CD4-positive, alpha-beta T cell (primary cell): ENCODE measurements around the gene TSKU. TPM values are rescaled to one million over a fixed set of nuclear protein-coding genes. Genes with fewer than 3 reads are reported as not detected.

Experiments
- ATAC-seq: fragments of 200-7000 bp; cut with Tn5 transposase; one replicate; pipeline ENCODE4 v1.10.0; 2022; ENCODE audit warnings: mild to moderate bottlenecking; ENCODE audit not compliant: poor library complexity
- CTCF ChIA-PET: fragments of 350-600 bp; sonication (Branson Sonifier 250); formaldehyde crosslinking; loops from one replicate; lab custom pipeline; 2021; ENCODE audit warnings: antibody characterized with exemption, inconsistent platforms; lab: Charles Lee
- POLR2A ChIA-PET: fragments of 350-600 bp; sonication (Branson Sonifier 250); formaldehyde crosslinking; loops from one replicate; lab custom pipeline; 2021; ENCODE audit warnings: antibody characterized with exemption, inconsistent platforms; lab: Charles Lee
- DNase-seq, 14 experiments: peaks; one replicate each; pipeline ENCODE4 v3.0.0-alpha.2; 2013 to 2020; ENCODE audit warnings: mixed read lengths in 2 of 14
- H3K27ac ChIP-seq, 2 donors: one replicate each; pipeline versions ENCODE4 v1.5.1 to v1.7.0; 2013; ENCODE audit warnings: low read length in 2 of 2, low read depth in 1 of 2, mild to moderate bottlenecking in 1 of 2
- H3K27me3 ChIP-seq, 2 experiments: 1 replicate in 1 of 2; 2 replicates in 1 of 2; pipeline versions ENCODE4 v1.6.1 to v1.7.0; 2013; ENCODE audit warnings: low read length in 2 of 2, control low read depth in 1 of 2, mild to moderate bottlenecking in 1 of 2, moderate library complexity in 1 of 2; ENCODE audit not compliant: insufficient read depth in 2 of 2, control insufficient read depth in 1 of 2
- H3K36me3 ChIP-seq: one replicate; pipeline ENCODE4 v1.6.1; 2013; ENCODE audit warnings: low read length, control low read depth; ENCODE audit not compliant: insufficient read depth
- H3K4me1 ChIP-seq: one replicate; pipeline ENCODE4 v1.6.1; 2013; ENCODE audit warnings: low read length, control low read depth; ENCODE audit not compliant: insufficient read depth
- H3K4me3 ChIP-seq: one replicate; pipeline ENCODE4 v1.5.1; 2013; ENCODE audit warnings: mild to moderate bottlenecking, low read length, moderate library complexity
- H3K9me3 ChIP-seq, 2 experiments: 1 replicate in 1 of 2; 2 replicates in 1 of 2; pipeline versions ENCODE4 v1.6.1 to v1.7.0; 2013; ENCODE audit warnings: low read length in 2 of 2, mild to moderate bottlenecking in 2 of 2, control low read depth in 1 of 2, moderate library complexity in 1 of 2; ENCODE audit not compliant: control insufficient read depth in 1 of 2, insufficient read depth in 1 of 2
- H3K27ac Mint-ChIP-seq: one replicate; pipeline ENCODE4 v1.8.0; 2020; ENCODE audit warnings: mixed read lengths
- H3K27me3 Mint-ChIP-seq: one replicate; pipeline ENCODE4 v1.8.0; 2021; ENCODE audit warnings: mixed read lengths
- H3K36me3 Mint-ChIP-seq: one replicate; pipeline ENCODE4 v1.8.0; 2021; ENCODE audit warnings: low read depth, mixed read lengths
- H3K4me1 Mint-ChIP-seq: one replicate; pipeline ENCODE4 v1.8.0; 2021; ENCODE audit warnings: low read depth, mixed read lengths
- H3K4me3 Mint-ChIP-seq: one replicate; pipeline ENCODE4 v1.8.0; 2020; ENCODE audit warnings: mild to moderate bottlenecking, mixed read lengths
- H3K9me3 Mint-ChIP-seq: one replicate; pipeline ENCODE4 v1.8.0; 2020; ENCODE audit warnings: mixed read lengths
- intact Hi-C, 2 experiments: fragments of 100-400 bp; cut with DNase I in 1 of 2; cut with micrococcal nuclease in 1 of 2; formaldehyde crosslinking; loops; one replicate each; pipeline versions ENCODE4 v1.15.1 to v1.9.0; 2023 to 2025; cut with DNase I, micrococcal nuclease
- total RNA-seq, 174 experiments: library from RNA in 2 of 174; stranded (reverse) in 2 of 174; gene quantifications; one replicate each; pipeline ENCODE4 v1.2.3 and lab custom pipeline; 2021 to 2026
- TF ChIP-seq, protein P1 (sequence below): fragments of 200-600 bp; IDR thresholded peaks from one replicate; pipeline ENCODE4 v1.8.0; 2022; ENCODE audit warnings: antibody characterized with exemption, mild to moderate bottlenecking

The TSKU gene
- total RNA-seq, 2 experiments from 2014 or later, result 0.06 TPM; not detected in 1

GRCh38 chr11:76764941-76765665 is 18.1 kb upstream of the TSKU start:
- H3K4me3 ChIP-seq, result no peak overlapping the region
- ChIA-PET CTCF (no interaction called here), POLR2A (no interaction called here)
- H3K4me1 ChIP-seq, result peaks cover 32% of the 10 kb centered on the region
- TF ChIP-seq, protein P1, sequence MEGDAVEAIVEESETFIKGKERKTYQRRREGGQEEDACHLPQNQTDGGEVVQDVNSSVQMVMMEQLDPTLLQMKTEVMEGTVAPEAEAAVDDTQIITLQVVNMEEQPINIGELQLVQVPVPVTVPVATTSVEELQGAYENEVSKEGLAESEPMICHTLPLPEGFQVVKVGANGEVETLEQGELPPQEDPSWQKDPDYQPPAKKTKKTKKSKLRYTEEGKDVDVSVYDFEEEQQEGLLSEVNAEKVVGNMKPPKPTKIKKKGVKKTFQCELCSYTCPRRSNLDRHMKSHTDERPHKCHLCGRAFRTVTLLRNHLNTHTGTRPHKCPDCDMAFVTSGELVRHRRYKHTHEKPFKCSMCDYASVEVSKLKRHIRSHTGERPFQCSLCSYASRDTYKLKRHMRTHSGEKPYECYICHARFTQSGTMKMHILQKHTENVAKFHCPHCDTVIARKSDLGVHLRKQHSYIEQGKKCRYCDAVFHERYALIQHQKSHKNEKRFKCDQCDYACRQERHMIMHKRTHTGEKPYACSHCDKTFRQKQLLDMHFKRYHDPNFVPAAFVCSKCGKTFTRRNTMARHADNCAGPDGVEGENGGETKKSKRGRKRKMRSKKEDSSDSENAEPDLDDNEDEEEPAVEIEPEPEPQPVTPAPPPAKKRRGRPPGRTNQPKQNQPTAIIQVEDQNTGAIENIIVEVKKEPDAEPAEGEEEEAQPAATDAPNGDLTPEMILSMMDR, result no peak
- DNase-seq (no peak), ATAC-seq (no peak)
- Mint-ChIP-seq H3K27me3 (no peaks in the 10 kb centered on the region), H3K4me3 (no peak overlapping the region), H3K36me3 (no peaks in the 10 kb centered on the region), H3K27ac (no peak overlapping the region), H3K9me3 (no peaks in the 10 kb centered on the region), H3K4me1 (peaks cover 22% of the 10 kb centered on the region)
- no peaks in the 10 kb centered on the region for H3K27me3 ChIP-seq
- H3K27ac ChIP-seq, result no peak overlapping the region
- no peaks in the 10 kb centered on the region for H3K9me3 ChIP-seq
- H3K36me3 ChIP-seq, result no peaks in the 10 kb centered on the region
- intact Hi-C loops, result no loop called here

DNA sequence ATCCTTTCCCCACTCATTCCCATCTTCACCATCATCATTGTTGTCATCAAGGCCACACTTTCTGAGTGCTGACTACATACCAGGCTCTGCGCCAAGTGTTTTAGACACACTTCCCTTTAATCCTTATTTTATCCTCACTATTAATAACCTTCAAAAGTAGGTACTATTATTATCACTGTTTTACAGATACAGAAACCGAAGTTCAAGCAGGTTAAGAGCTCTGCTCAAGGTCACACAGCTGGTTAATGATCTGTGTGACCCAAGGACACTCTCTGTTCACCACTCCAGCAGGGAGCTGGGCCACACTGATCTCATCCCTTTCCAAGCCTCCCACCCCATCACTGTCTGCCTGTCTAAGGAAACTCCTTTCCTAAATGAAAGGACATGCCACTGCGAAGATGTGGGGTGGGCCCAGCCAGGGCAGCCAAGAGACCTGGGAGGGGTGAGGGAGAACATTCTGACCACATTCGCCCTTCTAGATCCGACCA is 17.2 kb upstream of the TSKU start:
- no peaks in the 10 kb centered on the region for H3K27me3 Mint-ChIP-seq
- intact Hi-C loops, result no loop called here
- Histone ChIP-seq H3K9me3 (no peaks in the 10 kb centered on the region), H3K4me3 (no peak overlapping the region), H3K27ac (no peak overlapping the region), H3K27me3 (no peaks in the 10 kb centered on the region), H3K4me1 (peaks cover 32% of the 10 kb centered on the region), H3K36me3 (no peaks in the 10 kb centered on the region)
- H3K36me3 Mint-ChIP-seq, result no peaks in the 10 kb centered on the region
- ATAC-seq (no peak), DNase-seq (no peak)
- no peaks in the 10 kb centered on the region for H3K9me3 Mint-ChIP-seq
- H3K4me3 Mint-ChIP-seq, result no peak overlapping the region
- H3K27ac Mint-ChIP-seq, result no peak overlapping the region
- ChIA-PET POLR2A (no interaction called here), CTCF (no interaction called here)
- peaks cover 22% of the 10 kb centered on the region for H3K4me1 Mint-ChIP-seq
- TF ChIP-seq, protein P1, result no peak

DNA sequence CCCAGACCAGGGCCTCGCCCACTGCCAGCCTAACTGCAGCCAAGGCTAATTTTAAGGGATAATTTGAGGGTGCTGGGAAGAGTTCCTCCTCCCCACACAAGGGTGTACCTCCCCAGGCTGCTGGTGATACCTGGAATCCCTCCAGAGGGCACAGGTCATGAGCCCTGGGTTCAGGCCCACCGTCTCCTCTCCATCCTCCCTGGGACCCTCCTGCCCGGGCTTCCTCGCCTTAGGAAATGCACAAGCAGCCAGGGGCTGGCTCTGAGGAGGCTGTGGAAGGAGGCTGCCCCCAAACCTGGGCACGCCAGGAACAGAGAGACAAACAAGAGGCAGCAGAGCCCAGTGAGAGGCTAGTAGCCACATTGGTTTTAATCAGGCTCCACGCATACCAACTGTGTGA is 16.6 kb upstream of the TSKU start:
- Mint-ChIP-seq H3K4me3 (no peak overlapping the region), H3K4me1 (peaks cover 22% of the 10 kb centered on the region), H3K27me3 (no peaks in the 10 kb centered on the region), H3K36me3 (no peaks in the 10 kb centered on the region), H3K27ac (no peak overlapping the region), H3K9me3 (no peaks in the 10 kb centered on the region)
- Histone ChIP-seq H3K4me3 (no peak overlapping the region), H3K36me3 (no peaks in the 10 kb centered on the region), H3K4me1 (peaks cover 32% of the 10 kb centered on the region), H3K27ac (no peak overlapping the region), H3K27me3 (no peaks in the 10 kb centered on the region), H3K9me3 (no peaks in the 10 kb centered on the region)
- no peak for ATAC-seq
- TF ChIP-seq, protein P1, result no peak
- ChIA-PET CTCF (no interaction called here), POLR2A (no interaction called here)
- intact Hi-C loops, result no loop called here
- no peak for DNase-seq
